SK-N-MC (cell line): ENCODE results near the gene ECEL1.

ENCODE experiments used
- EZH2 ChIP-seq: fragments of 200-600 bp; sonication (generic); IDR thresholded peaks from one replicate; pipeline ENCODE4 v1.6.1; 2017; ENCODE audit warnings: antibody characterized with exemption
- POLR2AphosphoS5 ChIP-seq: IDR thresholded peaks from 2 replicates; pipeline ENCODE4 v1.6.1; 2012; ENCODE audit warnings: mild to moderate bottlenecking, low read depth, low read length, borderline replicate concordance

- TF ChIP-seq EZH2 = no peak
- no peak for TF ChIP-seq POLR2AphosphoS5
These were observed 28.9 kb upstream of the ECEL1 start for GRCh38 chr2:232516551-232516950.
